Gastrocnemius medialis (tissue), 4 donors: Measurements from ENCODE around the gene PTPRE. TPM values are rescaled to one million over a fixed set of nuclear protein-coding genes. Genes with fewer than 3 reads are reported as not detected.
A peak's percentile ranks its signal among the peaks of the same experiment; 100 is the strongest.

Source experiments
- ATAC-seq, 2 donors: fragments of 150-250 bp; one replicate each; pipeline ENCODE4 v1.9.1; 2016
- DNase-seq, 2 donors: peaks; one replicate each; pipeline ENCODE4 v3.0.0-alpha.2; 2019
- H3K27ac ChIP-seq, 4 donors: fragments of 200-600 bp; sonication (generic); 1 replicate in 1 of 4; 2 replicates in 3 of 4; pipeline ENCODE4 v1.5.1; 2016 to 2018; ENCODE audit warnings: mild to moderate bottlenecking in 2 of 4, moderate library complexity in 1 of 4
- H3K27me3 ChIP-seq, 3 donors: fragments of 200-600 bp; sonication (generic) in 2 of 3; 1 replicate in 1 of 3; 2 replicates in 2 of 3; pipeline versions ENCODE4 v1.5.1 to v1.6.0; 2016 to 2019; ENCODE audit warnings: mild to moderate bottlenecking in 1 of 3, moderate library complexity in 1 of 3
- H3K36me3 ChIP-seq, 2 donors: fragments of 200-600 bp; sonication (generic) in 1 of 2; one replicate each; pipeline ENCODE4 v1.5.1; 2017 to 2018
- H3K4me1 ChIP-seq, 2 donors: fragments of 200-600 bp; sonication (generic) in 1 of 2; one replicate each; pipeline ENCODE4 v1.5.1; 2016 to 2017; ENCODE audit warnings: mild to moderate bottlenecking in 2 of 2
- H3K4me3 ChIP-seq, 4 donors: fragments of 200-600 bp; sonication (generic) in 3 of 4; 1 replicate in 1 of 4; 2 replicates in 3 of 4; pipeline ENCODE4 v1.5.1; 2016 to 2019; ENCODE audit warnings: mild to moderate bottlenecking in 2 of 4
- H3K9me3 ChIP-seq, 3 donors: fragments of 200-600 bp; sonication (generic) in 2 of 3; 1 replicate in 1 of 3; 2 replicates in 2 of 3; pipeline ENCODE4 v1.5.1; 2016 to 2019
- POLR2A ChIP-seq, 2 donors: fragments of 450-650 bp; IDR thresholded peaks; one replicate each; pipeline ENCODE4 v1.6.1; 2017; ENCODE audit warnings: antibody characterized with exemption in 2 of 2, mild to moderate bottlenecking in 2 of 2, moderate library complexity in 2 of 2
- in situ Hi-C, 4 donors: fragments of 200-750 bp; cut with MboI; loops; one replicate each; pipeline versions ENCODE4 v1.15.0 to v1.8.0; 2017; ENCODE audit warnings: low sequenced_read_pairs in 4 of 4
- intact Hi-C: fragments of 100-400 bp; cut with DNase I; formaldehyde crosslinking; loops from one replicate; pipeline ENCODE4 v1.15.1; 2023; ENCODE audit warnings: low total_unique reads
- total RNA-seq, 4 donors: library from RNA; depleted of rRNA; stranded (reverse); fragments of >200 nt; gene quantifications; one replicate each; pipeline versions ENCODE4 v1.1.0 to v1.2.3, GENCODE V29; 2016
- TF ChIP-seq, protein P1 (sequence below), 5 experiments: fragments of 450-650 bp in 3 of 5; fragments of 200-600 bp in 2 of 5; sonication (generic) in 2 of 5; IDR thresholded peaks in 4 of 5; conservative IDR thresholded peaks in 1 of 5; 1 replicate in 4 of 5; 2 replicates in 1 of 5; pipeline ENCODE4 v1.5.1; 2016 to 2019; ENCODE audit warnings: antibody characterized with exemption in 5 of 5, mild to moderate bottlenecking in 3 of 5, moderate library complexity in 3 of 5

The PTPRE gene
- total RNA-seq, 4 donors from 2014 or later, result 0.97 to 2.2 (median 1.6) TPM

DNA sequence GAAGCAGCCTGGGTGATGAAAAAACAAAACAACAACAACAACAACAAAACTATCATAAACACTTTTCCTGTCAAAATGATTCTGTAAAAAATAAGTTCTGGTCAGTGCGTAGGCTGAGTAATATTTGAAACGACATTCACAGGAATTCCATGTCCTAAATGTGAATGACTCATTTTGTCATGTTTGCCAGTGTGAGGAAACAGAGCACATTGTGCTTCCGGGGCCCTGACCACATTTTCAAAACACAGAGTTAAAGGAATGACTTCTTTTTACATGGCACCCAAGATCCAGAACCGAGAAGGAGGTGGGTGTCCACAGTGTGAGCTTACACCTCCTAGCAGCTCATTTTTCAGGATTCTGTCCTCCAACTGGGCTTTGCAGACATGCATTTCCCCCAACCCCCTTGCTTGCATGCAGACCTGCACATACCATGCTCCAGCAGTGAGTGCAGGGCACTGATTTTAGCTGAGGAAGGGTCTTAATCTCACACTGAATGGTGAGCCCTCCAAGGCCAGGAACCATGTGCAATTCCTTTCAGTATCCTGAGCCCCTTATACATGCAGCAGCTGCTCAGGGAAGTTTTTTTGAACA, 17.2 kb upstream of the PTPRE start:
- DNase-seq, result no peak
- H3K4me1 ChIP-seq, result no peaks in the 10 kb centered on the region
- H3K36me3 ChIP-seq, result no peaks in the 10 kb centered on the region
- H3K27ac ChIP-seq, result peak overlapping the region in 1 of 4 donors; percentile 38
- ATAC-seq, result no peak
- intact Hi-C loops (no loop called here), in situ Hi-C loops (no loop called here)
- H3K4me3 ChIP-seq, result no peak overlapping the region
- H3K9me3 ChIP-seq, result no peaks in the 10 kb centered on the region
- TF ChIP-seq POLR2A (IDR thresholded peaks at IDR 0.05), result no peak
- TF ChIP-seq, protein P1, sequence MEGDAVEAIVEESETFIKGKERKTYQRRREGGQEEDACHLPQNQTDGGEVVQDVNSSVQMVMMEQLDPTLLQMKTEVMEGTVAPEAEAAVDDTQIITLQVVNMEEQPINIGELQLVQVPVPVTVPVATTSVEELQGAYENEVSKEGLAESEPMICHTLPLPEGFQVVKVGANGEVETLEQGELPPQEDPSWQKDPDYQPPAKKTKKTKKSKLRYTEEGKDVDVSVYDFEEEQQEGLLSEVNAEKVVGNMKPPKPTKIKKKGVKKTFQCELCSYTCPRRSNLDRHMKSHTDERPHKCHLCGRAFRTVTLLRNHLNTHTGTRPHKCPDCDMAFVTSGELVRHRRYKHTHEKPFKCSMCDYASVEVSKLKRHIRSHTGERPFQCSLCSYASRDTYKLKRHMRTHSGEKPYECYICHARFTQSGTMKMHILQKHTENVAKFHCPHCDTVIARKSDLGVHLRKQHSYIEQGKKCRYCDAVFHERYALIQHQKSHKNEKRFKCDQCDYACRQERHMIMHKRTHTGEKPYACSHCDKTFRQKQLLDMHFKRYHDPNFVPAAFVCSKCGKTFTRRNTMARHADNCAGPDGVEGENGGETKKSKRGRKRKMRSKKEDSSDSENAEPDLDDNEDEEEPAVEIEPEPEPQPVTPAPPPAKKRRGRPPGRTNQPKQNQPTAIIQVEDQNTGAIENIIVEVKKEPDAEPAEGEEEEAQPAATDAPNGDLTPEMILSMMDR (IDR thresholded peaks at IDR 0.05 in 4 of 5, conservative IDR thresholded peaks at IDR 0.05 in 1 of 5), result no peak
- peaks cover 0 to 10% (median 0%) of the 10 kb centered on the region in 3 donors for H3K27me3 ChIP-seq

DNA sequence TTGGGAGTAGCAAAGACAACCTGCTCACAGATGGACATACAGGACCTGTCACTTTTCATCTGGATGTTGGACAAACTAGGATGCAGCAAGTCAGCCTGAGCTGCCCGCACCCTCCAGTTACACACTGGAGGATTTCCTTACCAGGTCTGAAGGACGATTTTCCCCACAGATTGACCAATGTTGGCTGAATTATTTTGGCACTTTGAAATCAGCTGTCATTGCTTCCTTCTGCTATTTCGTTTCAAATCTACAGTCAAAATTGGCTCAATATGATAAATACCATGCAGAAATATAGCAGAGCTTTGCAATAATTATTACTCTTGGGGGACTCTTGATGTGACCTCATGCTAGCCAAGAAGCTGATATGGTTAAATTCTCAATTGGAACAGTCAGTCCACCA, 16.7 kb upstream of the PTPRE start:
- ATAC-seq (no peak), DNase-seq (no peak)
- intact Hi-C loops, result no loop called here
- Histone ChIP-seq H3K36me3 (no peaks in the 10 kb centered on the region), H3K4me3 (no peak overlapping the region), H3K27ac (no peak overlapping the region), H3K4me1 (no peaks in the 10 kb centered on the region), H3K9me3 (no peaks in the 10 kb centered on the region), H3K27me3 (peaks cover 0 to 10% (median 0%) of the 10 kb centered on the region in 3 donors)
- TF ChIP-seq, protein P1 (IDR thresholded peaks at IDR 0.05 in 4 of 5, conservative IDR thresholded peaks at IDR 0.05 in 1 of 5), result no peak
- TF ChIP-seq POLR2A (IDR thresholded peaks at IDR 0.05), result no peak
- in situ Hi-C loops, result no loop called here

DNA sequence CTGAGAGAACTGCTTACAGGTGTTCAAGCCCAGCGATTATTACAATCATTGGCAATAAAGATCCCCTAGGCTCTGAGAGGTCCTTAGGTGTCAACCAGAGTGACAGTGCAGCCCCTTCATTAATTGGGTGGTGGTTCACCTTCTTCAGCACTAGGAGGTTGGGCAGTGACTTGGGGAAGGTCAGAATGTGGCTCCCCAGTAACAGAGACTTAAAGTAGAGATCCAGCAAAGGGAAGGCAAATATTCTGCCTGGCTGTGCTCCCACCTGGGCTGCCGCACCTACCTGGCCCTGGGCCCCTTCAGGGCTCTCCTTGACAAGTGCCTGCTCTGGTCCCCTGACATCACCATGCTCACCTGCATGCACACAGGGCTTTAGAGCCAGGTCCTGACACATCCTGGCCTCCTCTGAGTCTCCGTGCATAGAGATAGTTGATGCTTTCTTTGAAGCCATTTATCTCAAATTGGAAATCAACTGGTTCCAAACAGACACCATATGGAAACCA, 16.0 kb upstream of the PTPRE start:
- intact Hi-C loops, result no loop called here
- Histone ChIP-seq H3K4me1 (no peaks in the 10 kb centered on the region), H3K27ac (no peak overlapping the region), H3K4me3 (no peak overlapping the region), H3K9me3 (no peaks in the 10 kb centered on the region), H3K27me3 (peaks cover 0 to 10% (median 0%) of the 10 kb centered on the region in 3 donors), H3K36me3 (no peaks in the 10 kb centered on the region)
- no peak for ATAC-seq
- in situ Hi-C loops, result no loop called here
- no peak for DNase-seq
- TF ChIP-seq, protein P1 (IDR thresholded peaks at IDR 0.05 in 4 of 5, conservative IDR thresholded peaks at IDR 0.05 in 1 of 5), result no peak
- no peak for TF ChIP-seq POLR2A (IDR thresholded peaks at IDR 0.05)

DNA sequence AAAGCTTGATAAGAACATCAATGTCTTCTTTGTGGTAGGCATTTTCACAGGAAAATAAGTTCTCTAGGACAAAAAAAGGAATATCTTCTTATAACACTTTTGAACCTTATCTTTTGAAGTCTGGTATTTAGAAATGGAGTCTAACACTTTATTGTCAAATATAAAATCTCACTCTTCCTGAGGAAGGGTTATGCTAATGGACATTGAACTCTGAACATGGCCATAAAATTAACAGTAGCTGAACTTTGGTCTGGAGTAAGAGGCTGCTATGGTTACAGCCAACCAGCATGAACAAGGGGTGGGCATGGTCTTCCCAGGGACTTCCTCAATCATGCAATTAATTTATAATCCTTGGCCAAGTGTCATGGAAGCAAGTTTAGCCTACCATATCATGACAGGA, 14.2 kb upstream of the PTPRE start, which contains the start of gene CLRN3:
Gene CLRN3 (minus strand): TSS at position 199 of the 400 bp plus-strand sequence. CDS start 157 bp downstream, at position 42.
- intact Hi-C loops, result no loop called here
- ATAC-seq (no peak), DNase-seq (no peak)
- peaks cover 0 to 8% (median 0%) of the 10 kb centered on the region in 3 donors for H3K27me3 ChIP-seq
- H3K9me3 ChIP-seq, result no peaks in the 10 kb centered on the region
- in situ Hi-C loops, result no loop called here
- no peaks in the 10 kb centered on the region for H3K36me3 ChIP-seq
- no peak for TF ChIP-seq POLR2A (IDR thresholded peaks at IDR 0.05)
- TF ChIP-seq, protein P1 (IDR thresholded peaks at IDR 0.05 in 4 of 5, conservative IDR thresholded peaks at IDR 0.05 in 1 of 5), result no peak
- no peaks in the 10 kb centered on the region for H3K4me1 ChIP-seq
- H3K4me3 ChIP-seq, result no peak within 1 kb of the TSS
- H3K27ac ChIP-seq, result no peak within 1 kb of the TSS
